Measurements from ENCODE around the gene SNTG2. TPM values are rescaled to one million over a fixed set of nuclear protein-coding genes. Genes with fewer than 3 reads are reported as not detected.

The SNTG2 gene
- total RNA-seq, 1 donor from 2014 or later: not detected

DNA sequence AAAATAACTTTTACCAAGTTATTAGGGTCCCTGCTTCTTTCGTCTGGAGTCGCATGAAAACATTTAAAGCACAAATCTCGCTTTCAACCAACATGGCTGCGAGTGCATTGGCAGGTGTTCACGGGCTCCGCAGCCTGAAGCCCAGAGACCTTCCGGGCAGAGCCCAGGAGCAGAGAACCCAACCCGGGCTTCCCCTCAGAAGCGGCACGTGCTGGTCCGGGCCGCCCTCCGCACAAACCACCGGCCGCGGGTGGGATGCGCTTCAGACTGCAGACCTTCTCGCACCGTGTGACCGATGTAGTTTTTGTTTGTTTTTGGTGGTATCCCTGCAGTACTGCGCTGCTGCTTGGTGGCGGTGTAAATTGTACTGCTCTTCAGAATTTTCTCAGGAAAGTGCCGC is 357.0 kb downstream of the SNTG2 start:
- intact Hi-C loops (cut with micrococcal nuclease): no loop called here
- H3K4me1 Mint-ChIP-seq: no peaks in the 10 kb centered on the region
- H3K36me3 Mint-ChIP-seq (ENCODE audit: low read depth): no peaks in the 10 kb centered on the region
- H3K27ac Mint-ChIP-seq: no peak overlapping the region
- DNase-seq: no peak
- no peaks in the 10 kb centered on the region for H3K27me3 Mint-ChIP-seq
- H3K9me3 Mint-ChIP-seq: no peaks in the 10 kb centered on the region
- H3K4me3 Mint-ChIP-seq: no peak overlapping the region

DNA sequence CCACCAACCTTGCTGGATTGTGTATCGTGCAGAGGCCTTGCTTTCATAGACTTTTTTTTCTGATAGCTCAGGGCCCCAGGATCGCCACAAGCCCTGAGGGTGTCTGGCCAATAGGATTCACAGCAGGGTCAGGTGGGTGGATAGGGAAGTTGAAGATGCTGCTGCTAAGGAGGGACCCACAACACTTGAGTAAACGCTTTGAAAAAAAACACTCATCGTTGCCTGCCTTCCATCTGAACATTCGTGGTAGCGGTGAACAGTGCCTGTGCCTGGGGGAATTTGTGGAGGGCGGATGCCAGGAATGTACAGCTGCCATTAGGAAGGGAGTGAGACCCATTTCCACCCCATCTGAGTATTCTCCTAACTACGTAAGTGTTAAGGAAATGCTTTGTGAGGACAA is 358.0 kb downstream of the SNTG2 start:
- Mint-ChIP-seq H3K27ac (no peak overlapping the region), H3K36me3 (ENCODE audit: low read depth) (no peaks in the 10 kb centered on the region), H3K4me3 (no peak overlapping the region), H3K9me3 (no peaks in the 10 kb centered on the region), H3K27me3 (no peaks in the 10 kb centered on the region), H3K4me1 (no peaks in the 10 kb centered on the region)
- intact Hi-C loops (cut with micrococcal nuclease): no loop called here
- DNase-seq: no peak

DNA sequence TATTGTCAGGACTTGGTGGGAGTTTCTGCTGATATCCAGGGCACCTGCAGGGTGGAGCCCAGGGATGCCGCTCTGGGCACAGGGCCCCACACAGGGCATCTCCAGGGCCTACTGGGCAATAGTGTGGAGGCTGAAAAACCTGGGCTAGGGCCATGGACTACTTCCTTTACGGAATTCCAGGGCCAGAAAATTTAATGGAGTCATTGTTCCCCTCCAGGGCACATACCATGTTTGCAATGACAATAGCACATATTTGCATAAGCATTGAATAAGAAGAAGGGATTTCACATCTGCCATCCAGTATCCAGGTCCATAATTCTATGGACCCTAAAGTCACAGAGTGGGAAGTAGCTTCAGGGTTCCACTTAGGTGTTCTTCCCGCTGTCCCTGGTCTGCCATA is 358.9 kb downstream of the SNTG2 start:
- Mint-ChIP-seq H3K4me3 (no peak overlapping the region), H3K27me3 (no peaks in the 10 kb centered on the region), H3K4me1 (no peaks in the 10 kb centered on the region), H3K27ac (no peak overlapping the region), H3K9me3 (no peaks in the 10 kb centered on the region), H3K36me3 (ENCODE audit: low read depth) (no peaks in the 10 kb centered on the region)
- DNase-seq: no peak
- intact Hi-C loops (cut with micrococcal nuclease): no loop called here

DNA sequence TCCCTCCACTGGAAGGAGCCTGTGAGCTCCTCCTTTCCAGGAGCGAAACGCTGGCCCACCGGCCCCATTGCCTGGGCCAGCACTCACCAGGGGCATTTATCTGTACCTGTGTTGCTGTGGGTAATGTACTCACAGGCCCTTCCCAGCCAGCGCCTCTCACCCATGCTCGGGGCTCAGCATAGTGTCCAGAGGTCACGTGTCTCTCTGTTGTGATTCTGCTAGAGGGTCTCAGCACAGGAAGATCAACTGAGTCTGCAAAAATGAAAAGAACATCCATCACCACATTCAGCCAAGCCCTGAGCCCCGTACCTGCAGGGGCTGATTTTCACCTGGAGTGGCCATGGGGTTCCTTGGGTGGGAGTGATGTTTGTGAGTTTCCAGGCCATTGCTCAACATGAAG is 359.6 kb downstream of the SNTG2 start:
- Mint-ChIP-seq H3K9me3 (no peaks in the 10 kb centered on the region), H3K27ac (no peak overlapping the region), H3K4me1 (no peaks in the 10 kb centered on the region), H3K27me3 (no peaks in the 10 kb centered on the region), H3K36me3 (ENCODE audit: low read depth) (no peaks in the 10 kb centered on the region), H3K4me3 (no peak overlapping the region)
- intact Hi-C loops (cut with micrococcal nuclease): no loop called here
- DNase-seq: no peak

DNA sequence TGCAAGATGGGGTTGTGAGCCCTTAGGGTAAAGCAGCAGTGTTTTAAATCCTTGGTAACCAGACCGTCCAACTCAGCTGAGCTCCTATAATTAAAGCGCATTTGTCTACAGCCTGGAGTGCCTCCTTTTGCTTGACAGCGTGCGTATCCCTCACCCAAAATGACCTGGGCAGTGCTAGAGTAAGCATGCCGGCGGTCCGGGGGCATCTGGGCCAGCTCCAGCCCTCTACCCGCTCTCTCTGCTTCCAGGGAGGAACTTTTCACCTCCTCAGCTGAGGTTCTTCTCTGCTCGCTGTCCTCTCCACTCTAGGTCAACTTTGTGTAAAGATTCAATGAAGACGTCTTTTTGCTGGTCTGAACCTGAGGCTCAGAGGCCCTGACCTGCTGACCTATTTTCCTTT is 360.2 kb downstream of the SNTG2 start:
- Mint-ChIP-seq H3K36me3 (ENCODE audit: low read depth) (no peaks in the 10 kb centered on the region), H3K9me3 (no peaks in the 10 kb centered on the region), H3K27me3 (no peaks in the 10 kb centered on the region), H3K4me1 (no peaks in the 10 kb centered on the region), H3K27ac (no peak overlapping the region), H3K4me3 (no peak overlapping the region)
- DNase-seq: no peak
- intact Hi-C loops (cut with micrococcal nuclease): no loop called here

DNA sequence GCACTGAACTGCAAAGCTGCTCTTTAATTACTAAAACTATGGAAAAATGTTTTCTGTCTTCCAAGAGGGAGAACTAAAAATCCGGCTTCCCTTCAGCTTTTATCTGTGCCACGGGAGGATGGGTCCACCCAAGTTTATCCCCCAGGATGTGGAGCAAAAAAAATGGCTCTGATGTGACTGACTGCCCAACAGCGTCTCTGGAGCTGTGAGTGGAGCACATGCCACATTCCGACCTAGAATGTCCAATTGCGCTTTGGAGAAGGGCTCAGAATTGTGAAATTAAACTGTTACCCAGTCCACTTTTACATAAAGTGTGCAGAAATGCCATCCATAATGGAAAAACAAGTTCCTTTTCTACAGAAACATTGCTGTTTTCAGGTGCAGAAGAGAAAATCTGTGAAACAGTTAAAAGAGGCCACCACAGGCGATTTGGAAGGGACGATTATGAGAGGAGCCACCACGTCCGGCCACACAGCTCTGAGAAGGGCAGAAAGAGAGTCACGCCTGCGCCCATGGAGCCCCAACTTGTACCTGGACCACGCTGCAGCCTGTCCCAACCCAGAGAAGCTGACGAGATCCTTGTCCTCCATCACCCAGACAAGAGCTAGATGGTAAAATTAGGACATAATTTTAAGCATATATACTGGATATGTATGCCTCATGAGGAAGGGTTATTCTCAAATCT is 362.7 kb downstream of the SNTG2 start:
- no peaks in the 10 kb centered on the region for H3K4me1 Mint-ChIP-seq
- H3K4me3 Mint-ChIP-seq: no peak overlapping the region
- H3K36me3 Mint-ChIP-seq (ENCODE audit: low read depth): no peaks in the 10 kb centered on the region
- DNase-seq: no peak
- no peaks in the 10 kb centered on the region for H3K9me3 Mint-ChIP-seq
- intact Hi-C loops (cut with micrococcal nuclease): no loop called here
- H3K27ac Mint-ChIP-seq: no peak overlapping the region
- H3K27me3 Mint-ChIP-seq: no peaks in the 10 kb centered on the region

DNA sequence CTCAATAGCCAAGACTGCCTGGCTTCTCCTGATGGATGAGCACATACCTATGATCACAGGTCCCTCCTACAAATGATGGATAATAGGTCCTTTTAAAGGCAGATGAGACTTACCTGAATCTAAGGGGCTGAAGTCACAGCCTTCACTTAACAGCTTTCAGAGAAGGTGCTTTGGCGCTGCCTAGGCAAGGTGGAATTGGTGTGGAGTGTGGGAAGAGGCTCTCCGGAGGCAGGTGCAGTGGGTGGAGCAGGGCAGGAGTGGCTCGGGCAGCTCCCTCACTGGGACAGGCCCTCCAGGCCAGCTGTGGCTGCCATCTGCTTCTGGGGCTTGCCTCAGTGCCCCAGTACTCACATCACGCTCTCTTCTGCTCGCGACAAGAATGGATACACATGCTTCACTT is 363.6 kb downstream of the SNTG2 start:
- H3K4me3 Mint-ChIP-seq: no peak overlapping the region
- DNase-seq: no peak
- H3K4me1 Mint-ChIP-seq: no peaks in the 10 kb centered on the region
- no peaks in the 10 kb centered on the region for H3K27me3 Mint-ChIP-seq
- intact Hi-C loops (cut with micrococcal nuclease): no loop called here
- H3K9me3 Mint-ChIP-seq: no peaks in the 10 kb centered on the region
- H3K36me3 Mint-ChIP-seq (ENCODE audit: low read depth): no peaks in the 10 kb centered on the region
- no peak overlapping the region for H3K27ac Mint-ChIP-seq

DNA sequence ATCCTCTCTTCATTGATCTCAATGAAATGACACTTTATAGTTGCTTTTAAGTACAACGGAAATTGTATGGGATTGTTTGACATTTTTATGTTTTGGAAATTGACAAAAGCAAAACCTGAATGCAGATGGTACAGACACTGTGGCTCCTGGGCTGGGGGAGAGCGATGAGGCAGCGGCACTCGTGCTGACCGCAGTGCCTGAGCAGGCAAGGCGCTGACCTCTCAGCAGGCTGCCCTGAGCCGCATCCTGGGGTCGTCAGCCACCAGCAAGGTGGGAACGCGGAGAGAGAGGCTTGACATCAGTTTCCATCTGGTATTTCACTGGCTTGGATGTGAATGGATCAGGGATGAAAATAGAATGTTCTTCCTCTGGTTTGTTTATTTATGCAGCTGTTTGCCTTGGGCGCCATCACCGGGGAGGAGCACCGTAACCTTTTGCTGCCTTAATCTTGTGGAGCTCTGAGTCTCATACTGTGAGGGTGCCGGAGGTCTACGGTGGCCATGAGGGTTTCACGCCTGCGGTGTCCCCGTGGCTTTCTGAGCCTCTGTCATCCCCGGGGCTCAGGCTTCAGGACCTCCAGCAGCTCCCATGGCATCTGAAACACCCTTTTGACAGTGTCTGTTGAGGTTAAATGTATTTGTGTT is 367.8 kb downstream of the SNTG2 start:
- H3K4me1 Mint-ChIP-seq: no peaks in the 10 kb centered on the region
- no peaks in the 10 kb centered on the region for H3K36me3 Mint-ChIP-seq (ENCODE audit: low read depth)
- no peak overlapping the region for H3K27ac Mint-ChIP-seq
- H3K4me3 Mint-ChIP-seq: no peak overlapping the region
- intact Hi-C loops (cut with micrococcal nuclease): no loop called here
- H3K9me3 Mint-ChIP-seq: no peaks in the 10 kb centered on the region
- no peak for DNase-seq
- H3K27me3 Mint-ChIP-seq: no peaks in the 10 kb centered on the region

DNA sequence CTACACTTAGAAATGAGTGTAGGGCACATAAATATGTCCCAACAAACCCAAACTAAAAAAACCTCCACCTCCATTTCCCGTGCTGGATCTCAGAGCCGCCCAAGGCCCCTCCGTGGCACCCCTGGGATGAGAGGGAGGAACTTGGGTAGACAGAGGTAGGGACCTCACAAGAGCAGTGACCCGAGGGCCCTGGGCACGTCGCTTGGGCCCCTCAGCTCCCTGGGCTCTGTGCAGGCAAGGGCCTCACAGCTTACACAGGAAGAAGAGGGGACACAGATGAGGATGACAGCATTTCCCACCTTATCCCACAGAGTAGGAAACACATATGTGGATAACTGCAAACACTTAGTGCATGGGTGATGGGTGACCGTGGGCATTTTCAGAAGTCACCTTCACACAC is 368.7 kb downstream of the SNTG2 start:
- DNase-seq: no peak
- Mint-ChIP-seq H3K4me3 (no peak overlapping the region), H3K4me1 (no peaks in the 10 kb centered on the region), H3K27ac (no peak overlapping the region), H3K27me3 (no peaks in the 10 kb centered on the region), H3K36me3 (ENCODE audit: low read depth) (no peaks in the 10 kb centered on the region), H3K9me3 (no peaks in the 10 kb centered on the region)
- intact Hi-C loops (cut with micrococcal nuclease): no loop called here

DNA sequence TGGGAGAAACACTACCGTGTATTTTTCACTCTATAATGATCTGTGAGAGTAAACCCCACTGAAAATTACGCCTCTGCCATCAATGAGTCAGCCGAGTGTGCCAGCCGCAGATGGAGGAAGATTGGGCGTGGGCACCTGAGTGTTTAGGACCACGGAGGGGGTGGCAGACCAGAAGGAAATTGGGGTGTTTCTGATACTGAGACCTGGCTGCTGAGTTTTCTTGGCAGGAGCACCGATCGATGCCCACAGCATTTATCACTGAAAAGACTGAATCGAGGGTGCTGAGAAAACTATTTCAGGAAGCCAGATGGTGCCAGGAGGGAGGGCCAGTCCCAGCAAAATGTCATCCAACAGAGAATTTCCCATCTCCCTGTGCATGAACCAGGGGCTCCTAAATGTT is 370.7 kb downstream of the SNTG2 start:
- Mint-ChIP-seq H3K4me1 (no peaks in the 10 kb centered on the region), H3K36me3 (ENCODE audit: low read depth) (no peaks in the 10 kb centered on the region), H3K27ac (no peak overlapping the region), H3K4me3 (no peak overlapping the region), H3K9me3 (no peaks in the 10 kb centered on the region), H3K27me3 (no peaks in the 10 kb centered on the region)
- intact Hi-C loops (cut with micrococcal nuclease): no loop called here
- no peak for DNase-seq

DNA sequence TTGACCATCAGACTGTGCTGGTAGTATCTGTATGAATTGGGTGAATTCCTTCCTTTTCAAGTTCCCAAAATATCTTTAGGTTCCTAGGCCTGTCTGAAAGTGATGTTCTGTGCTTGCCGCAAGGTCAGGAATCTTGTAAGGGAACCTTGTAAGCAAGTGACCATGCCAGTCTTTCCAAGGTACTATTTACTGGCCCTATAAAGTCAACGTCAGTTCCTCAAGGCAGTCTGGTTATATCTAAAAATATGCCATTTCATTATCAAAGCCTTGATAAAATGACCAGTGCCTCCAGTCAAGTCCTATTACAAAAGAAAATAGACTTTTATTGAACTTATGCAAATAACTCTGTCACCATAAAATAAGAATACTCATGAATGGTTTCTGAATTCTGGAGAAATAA is 374.2 kb downstream of the SNTG2 start:
- no peak overlapping the region for H3K27ac Mint-ChIP-seq
- no peaks in the 10 kb centered on the region for H3K9me3 Mint-ChIP-seq
- H3K27me3 Mint-ChIP-seq: peaks cover 1% of the 10 kb centered on the region
- H3K36me3 Mint-ChIP-seq (ENCODE audit: low read depth): no peaks in the 10 kb centered on the region
- H3K4me1 Mint-ChIP-seq: no peaks in the 10 kb centered on the region
- intact Hi-C loops (cut with micrococcal nuclease): no loop called here
- no peak overlapping the region for H3K4me3 Mint-ChIP-seq
- no peak for DNase-seq

DNA sequence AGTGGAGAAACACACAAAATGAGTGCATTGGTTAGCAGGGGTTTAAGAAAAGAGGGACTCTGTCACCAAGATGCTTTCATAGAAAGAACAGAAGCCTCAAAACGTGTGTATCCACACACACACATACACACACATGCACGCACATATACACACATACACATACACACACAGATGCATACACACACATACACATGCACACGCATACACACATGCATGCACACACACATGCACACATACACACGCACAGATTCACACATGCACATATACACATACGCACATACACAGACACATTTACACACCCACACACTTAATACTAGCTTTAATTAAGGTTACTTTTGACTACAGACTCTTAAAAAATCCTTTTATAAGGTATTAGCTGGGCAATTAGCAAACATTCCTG is 378.0 kb downstream of the SNTG2 start:
- Mint-ChIP-seq H3K36me3 (ENCODE audit: low read depth) (no peaks in the 10 kb centered on the region), H3K9me3 (peaks cover 7% of the 10 kb centered on the region), H3K4me1 (no peaks in the 10 kb centered on the region), H3K27ac (no peak overlapping the region), H3K4me3 (no peak overlapping the region), H3K27me3 (peaks cover 1% of the 10 kb centered on the region)
- DNase-seq: no peak
- intact Hi-C loops (cut with micrococcal nuclease): no loop called here

DNA sequence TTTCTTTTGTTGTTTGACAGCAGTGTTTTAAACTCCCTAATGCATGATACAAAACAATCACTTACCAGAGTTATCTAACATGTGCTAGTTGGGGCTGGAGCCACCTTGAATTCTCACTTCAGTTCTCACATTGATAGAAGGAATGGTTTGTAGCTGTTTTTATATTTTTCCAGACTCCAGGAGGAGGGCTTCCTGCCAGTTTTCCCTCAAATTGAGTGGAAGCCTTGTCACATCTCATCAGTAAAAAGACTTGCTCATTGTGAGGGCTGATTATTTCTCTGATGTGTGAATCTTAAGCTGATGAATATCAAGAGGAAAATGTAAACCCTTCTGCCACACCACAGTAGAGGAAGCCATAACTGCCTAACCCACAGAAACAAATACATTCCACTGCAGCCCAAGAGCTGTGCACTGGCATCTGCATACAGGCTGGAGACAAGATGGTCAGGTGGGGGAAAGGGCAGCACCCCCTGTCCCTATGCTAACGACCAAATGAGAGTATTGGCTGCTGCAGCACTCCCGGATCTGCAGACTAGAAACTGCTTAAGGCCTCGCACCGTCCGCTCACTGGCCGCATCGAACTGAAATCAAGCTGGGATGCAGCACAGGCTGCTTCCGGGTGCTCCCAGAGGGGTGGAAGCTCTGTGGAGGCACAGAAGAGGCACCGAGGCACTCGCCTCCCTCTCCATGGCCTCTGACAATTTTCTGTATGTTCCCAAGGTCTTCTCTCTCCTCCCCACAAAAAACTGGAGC is 388.9 kb downstream of the SNTG2 start:
- H3K27ac Mint-ChIP-seq: no peak overlapping the region
- no peaks in the 10 kb centered on the region for H3K9me3 Mint-ChIP-seq
- no peak for DNase-seq
- intact Hi-C loops (cut with micrococcal nuclease): no loop called here
- no peaks in the 10 kb centered on the region for H3K36me3 Mint-ChIP-seq (ENCODE audit: low read depth)
- no peaks in the 10 kb centered on the region for H3K27me3 Mint-ChIP-seq
- H3K4me1 Mint-ChIP-seq: no peaks in the 10 kb centered on the region
- no peak overlapping the region for H3K4me3 Mint-ChIP-seq

DNA sequence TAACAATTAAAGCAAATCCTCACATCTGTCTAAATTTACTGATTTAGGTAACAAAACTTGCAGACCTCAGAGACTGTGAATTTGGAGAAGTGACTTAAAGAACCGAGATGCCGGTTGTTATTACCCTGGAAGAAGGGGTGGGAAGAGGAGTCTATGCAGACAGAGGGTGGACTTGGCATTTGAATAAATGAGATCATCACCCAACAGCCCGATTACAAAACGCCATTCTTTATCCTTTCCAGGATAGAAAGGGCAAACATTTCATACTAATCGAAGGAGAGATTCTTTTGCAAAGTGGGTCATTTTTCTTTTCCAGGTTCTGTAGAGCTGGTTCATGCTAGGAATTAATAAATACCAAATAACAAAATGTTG is 389.5 kb downstream of the SNTG2 start:
- intact Hi-C loops (cut with micrococcal nuclease): no loop called here

More for the DNA sequence above, 389.5 kb downstream of the SNTG2 start:
- Mint-ChIP-seq H3K36me3 (ENCODE audit: low read depth) (no peaks in the 10 kb centered on the region), H3K9me3 (no peaks in the 10 kb centered on the region), H3K27ac (no peak overlapping the region), H3K4me3 (no peak overlapping the region), H3K27me3 (no peaks in the 10 kb centered on the region), H3K4me1 (no peaks in the 10 kb centered on the region)
- no peak for DNase-seq
